Measurements from ENCODE around the gene CXCL16.
"Not testable (repeated sequence)": the region's sequence is repeated elsewhere in the genome, so short reads cannot be mapped to it uniquely, and the experiment has no call there.

CXCL16 gene

GRCh38 chr17:4691686-4692085 is 48.0 kb downstream of the CXCL16 start:
- DNase-seq (ENCODE audit: low read depth): no peak

- no peak for DNase-seq (ENCODE audit: low read depth)
Measured at GRCh38 chr17:4690745-4691144, 49.0 kb downstream of the CXCL16 start.

GRCh38 chr17:4689872-4690271 is 49.9 kb downstream of the CXCL16 start:
- DNase-seq (ENCODE audit: low read depth): not testable (repeated sequence)

GRCh38 chr17:4683739-4684138 is 56.0 kb downstream of the CXCL16 start:
- not testable (repeated sequence) for DNase-seq (ENCODE audit: low read depth)

Data from HS-27A (cell line).